Tibial nerve (tissue), 4 donors: ENCODE measurements around the gene SMIM3.

Experiments used
- EP300 ChIP-seq, 2 donors: sonication (generic); formaldehyde crosslinking; IDR thresholded peaks; one replicate each; pipeline ENCODE4 v1.6.1; 2017; ENCODE audit warnings: antibody characterized with exemption in 2 of 2, mild to moderate bottlenecking in 1 of 2
- POLR2A ChIP-seq, 2 donors: fragments of 450-650 bp; IDR thresholded peaks; one replicate each; pipeline ENCODE4 v1.6.1; 2017; ENCODE audit warnings: antibody characterized with exemption in 2 of 2, mild to moderate bottlenecking in 2 of 2, moderate library complexity in 2 of 2
- TF ChIP-seq, protein P1 (sequence below), 5 experiments: fragments of 200-600 bp in 3 of 5; fragments of 450-650 bp in 2 of 5; sonication (generic) in 3 of 5; IDR thresholded peaks; one replicate each; pipeline ENCODE4 v1.5.1; 2016 to 2019; ENCODE audit warnings: antibody characterized with exemption in 5 of 5, mild to moderate bottlenecking in 3 of 5, moderate library complexity in 2 of 5

DNA sequence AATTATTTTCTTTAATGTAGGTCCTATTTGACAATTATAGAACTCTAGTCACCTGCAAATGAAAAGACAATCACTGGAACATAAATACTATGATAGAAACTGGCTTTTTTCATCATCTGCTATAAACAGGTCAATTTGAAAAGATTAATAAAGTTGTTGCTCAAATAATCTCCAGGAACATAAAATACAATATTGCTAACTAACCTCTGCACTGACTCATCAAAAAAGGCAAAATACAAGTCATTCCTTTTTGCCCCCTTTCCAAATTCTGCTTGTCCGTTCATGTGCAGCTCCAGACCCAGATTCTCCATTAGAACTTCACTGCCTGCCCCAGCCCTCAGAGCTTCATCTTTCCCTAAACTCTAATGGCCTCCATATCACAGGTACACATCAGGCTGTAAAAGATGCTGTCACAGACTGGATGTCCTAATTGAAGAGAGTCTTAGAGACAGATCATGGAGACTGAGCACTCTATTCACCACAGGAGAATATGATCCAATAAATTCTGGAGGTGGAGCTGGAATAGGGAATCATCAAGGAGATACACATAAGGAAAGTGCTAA lies 21.4 kb upstream of the SMIM3 start:
- TF ChIP-seq, protein P1, sequence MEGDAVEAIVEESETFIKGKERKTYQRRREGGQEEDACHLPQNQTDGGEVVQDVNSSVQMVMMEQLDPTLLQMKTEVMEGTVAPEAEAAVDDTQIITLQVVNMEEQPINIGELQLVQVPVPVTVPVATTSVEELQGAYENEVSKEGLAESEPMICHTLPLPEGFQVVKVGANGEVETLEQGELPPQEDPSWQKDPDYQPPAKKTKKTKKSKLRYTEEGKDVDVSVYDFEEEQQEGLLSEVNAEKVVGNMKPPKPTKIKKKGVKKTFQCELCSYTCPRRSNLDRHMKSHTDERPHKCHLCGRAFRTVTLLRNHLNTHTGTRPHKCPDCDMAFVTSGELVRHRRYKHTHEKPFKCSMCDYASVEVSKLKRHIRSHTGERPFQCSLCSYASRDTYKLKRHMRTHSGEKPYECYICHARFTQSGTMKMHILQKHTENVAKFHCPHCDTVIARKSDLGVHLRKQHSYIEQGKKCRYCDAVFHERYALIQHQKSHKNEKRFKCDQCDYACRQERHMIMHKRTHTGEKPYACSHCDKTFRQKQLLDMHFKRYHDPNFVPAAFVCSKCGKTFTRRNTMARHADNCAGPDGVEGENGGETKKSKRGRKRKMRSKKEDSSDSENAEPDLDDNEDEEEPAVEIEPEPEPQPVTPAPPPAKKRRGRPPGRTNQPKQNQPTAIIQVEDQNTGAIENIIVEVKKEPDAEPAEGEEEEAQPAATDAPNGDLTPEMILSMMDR (IDR thresholded peaks at IDR 0.05), result no peak
- TF ChIP-seq POLR2A (IDR thresholded peaks at IDR 0.05) (no peak), EP300 (IDR thresholded peaks at IDR 0.05) (no peak)
